GM04503 (cell line): ENCODE measurements around the gene B3GNT7.
"Not testable (repeated sequence)": the region's sequence is repeated elsewhere in the genome, so short reads cannot be mapped to it uniquely, and the experiment has no call there.

Experiments
- DNase-seq: peaks from one replicate; pipeline ENCODE4 v3.0.0-alpha.2; 2012; ENCODE audit warnings: low read depth

The B3GNT7 gene

DNA sequence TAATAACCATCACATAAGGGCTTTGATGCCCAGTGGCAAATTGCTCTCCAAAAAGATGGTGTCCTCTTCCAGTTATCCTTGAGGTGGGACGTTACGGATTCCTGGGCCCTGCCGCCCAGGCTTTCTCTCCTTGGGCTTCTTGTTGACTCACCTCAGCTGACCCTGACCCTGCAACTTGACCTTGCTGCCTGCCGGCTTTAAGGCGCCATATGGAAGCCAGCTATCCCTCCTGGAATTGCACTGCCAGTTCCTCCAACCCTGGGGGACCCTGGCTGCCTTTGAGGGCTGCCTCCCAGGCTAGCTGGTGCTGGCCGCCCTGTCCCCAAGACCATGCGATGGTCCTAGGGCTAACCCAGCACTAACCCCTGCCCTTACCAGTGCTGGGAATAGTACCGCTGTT lies 28.3 kb upstream of the B3GNT7 start:
- DNase-seq, result no peak

DNA sequence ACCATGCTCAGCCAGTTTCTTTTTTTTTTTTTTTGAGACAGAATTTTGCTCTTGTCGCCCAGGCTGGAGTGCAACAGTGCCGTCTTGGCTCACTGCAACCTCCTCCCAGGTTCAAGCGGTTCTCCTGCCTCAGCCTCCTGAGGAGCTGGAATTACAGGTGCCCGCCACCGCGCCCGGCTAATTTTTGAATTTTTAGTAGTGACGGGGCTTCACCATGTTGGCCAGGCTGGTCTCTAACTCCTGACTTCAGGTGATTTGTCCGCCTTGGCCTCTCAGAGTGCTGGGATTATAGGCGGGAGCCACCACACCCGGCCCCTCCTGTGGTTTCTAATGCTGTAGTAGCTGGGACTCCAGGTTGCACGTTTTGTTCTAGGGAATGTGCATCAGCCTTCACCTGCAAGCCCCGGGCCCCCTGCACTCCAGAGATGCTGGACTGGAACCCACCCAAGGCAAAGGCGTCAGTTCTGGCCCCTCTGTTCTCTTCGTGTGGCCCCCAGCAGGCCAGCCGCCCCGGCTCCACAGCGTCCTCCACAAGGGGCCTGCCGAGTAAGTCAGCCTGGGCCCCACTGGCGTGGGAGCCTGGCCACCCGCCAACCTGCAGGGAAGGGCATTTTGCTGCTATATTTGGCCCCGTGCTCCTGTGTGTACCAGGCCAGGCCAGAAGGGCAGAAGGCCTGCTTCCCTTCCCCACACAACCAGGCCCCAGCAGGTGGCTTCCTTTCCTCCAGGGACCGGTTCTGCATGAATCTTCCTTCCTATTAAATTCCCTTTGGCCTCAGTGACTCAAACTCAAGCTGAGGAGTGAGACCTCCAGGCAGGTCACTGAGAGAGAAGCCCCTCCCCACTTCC lies 25.7 kb upstream of the B3GNT7 start:
- DNase-seq, result no peak

DNA sequence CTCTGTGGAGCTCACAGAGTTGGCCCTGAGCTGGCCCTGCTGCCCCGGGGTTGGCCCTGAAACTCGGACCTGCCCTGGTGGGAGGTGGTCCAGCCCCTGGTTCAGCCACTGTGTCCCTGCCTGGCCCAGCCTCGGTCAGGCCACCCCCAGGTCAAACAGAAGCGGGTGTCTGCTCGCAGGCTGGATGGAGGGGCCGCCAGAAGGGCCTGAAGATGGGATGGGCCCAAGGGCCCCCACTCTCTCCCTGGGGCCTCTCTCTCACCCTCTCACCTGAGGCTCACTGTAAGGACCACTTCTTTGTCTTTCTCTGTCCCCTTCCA lies 25.1 kb upstream of the B3GNT7 start:
- no peak for DNase-seq

GRCh38 chr2:231370749-231371429 lies 24.6 kb upstream of the B3GNT7 start:
- no peak for DNase-seq

GRCh38 chr2:231371430-231372054 lies 24.0 kb upstream of the B3GNT7 start:
- no peak for DNase-seq

DNA sequence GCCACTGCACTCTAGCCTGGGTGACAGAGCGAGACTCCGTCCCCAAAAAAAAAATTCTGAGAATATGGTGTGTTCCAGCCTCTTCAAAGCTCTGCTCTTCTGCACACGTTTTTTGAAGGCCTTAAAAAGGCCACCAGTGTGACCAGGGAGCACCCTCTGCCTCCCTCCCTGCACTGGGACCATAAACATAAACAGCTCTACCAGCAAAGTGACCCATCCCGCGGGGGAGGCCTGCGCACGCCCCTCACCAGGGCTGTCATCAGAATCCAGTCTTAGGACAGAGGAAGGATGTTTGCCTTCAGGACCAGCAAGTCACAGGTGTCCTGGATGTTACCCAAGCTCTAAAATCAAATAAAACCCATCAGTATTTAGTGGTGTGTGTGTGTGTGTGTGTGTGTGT lies 23.2 kb upstream of the B3GNT7 start:
- no peak for DNase-seq

- no peak for DNase-seq
Observed at GRCh38 chr2:231373184-231373583, 22.3 kb upstream of the B3GNT7 start.

DNA sequence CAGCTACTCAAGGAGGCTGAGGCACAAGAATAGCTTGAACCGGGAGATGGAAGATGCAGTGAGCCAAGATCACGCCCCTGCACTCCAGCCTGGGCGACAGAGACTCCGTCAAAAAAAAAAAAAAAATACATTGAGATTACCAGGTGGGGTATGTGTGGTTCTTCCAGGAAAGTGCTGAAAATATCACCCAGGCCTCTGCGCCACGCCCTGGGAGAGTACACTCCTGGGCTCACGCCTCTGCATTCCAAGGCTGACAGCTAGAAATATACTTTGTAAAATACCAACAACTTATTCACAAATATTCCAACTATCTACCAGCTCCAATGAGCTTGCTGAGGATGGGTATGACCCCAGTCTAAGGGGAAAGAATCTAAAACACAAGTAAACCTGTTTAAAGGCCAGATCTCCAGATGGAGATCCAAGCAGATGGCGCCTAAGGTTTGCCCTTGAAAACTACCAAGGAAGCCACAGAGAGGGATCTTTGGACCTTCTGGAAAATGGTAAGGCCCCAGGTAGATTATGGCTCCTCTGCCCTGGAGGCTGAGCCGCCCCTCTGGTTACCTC lies 21.6 kb upstream of the B3GNT7 start:
- no peak for DNase-seq

- no peak for DNase-seq
Observed at GRCh38 chr2:231374771-231375170, 20.7 kb upstream of the B3GNT7 start.

GRCh38 chr2:231375994-231376615 lies 19.4 kb upstream of the B3GNT7 start:
- DNase-seq, result not testable (repeated sequence)

DNA sequence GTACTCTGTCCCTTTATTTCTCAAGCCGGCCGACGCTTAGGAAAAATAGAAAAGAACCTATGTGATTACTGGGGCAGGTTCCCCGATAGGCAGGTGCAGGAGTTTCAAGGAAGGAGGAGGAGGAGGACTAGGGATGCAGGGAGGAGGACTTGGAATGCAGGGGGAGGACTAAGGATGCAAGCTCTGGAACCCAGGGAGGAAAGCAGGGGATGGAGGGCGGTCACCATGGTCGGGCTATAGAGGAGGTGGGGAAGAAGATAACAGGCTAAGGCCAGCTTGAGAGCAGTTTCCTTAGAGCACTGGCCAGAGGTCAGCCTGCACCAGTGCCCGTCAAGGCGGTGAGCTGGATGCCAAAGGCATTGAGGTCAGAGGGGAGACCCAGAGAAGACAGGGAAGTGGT lies 18.7 kb upstream of the B3GNT7 start:
- no peak for DNase-seq

GRCh38 chr2:231378026-231378722 lies 17.3 kb upstream of the B3GNT7 start:
- no peak for DNase-seq

DNA sequence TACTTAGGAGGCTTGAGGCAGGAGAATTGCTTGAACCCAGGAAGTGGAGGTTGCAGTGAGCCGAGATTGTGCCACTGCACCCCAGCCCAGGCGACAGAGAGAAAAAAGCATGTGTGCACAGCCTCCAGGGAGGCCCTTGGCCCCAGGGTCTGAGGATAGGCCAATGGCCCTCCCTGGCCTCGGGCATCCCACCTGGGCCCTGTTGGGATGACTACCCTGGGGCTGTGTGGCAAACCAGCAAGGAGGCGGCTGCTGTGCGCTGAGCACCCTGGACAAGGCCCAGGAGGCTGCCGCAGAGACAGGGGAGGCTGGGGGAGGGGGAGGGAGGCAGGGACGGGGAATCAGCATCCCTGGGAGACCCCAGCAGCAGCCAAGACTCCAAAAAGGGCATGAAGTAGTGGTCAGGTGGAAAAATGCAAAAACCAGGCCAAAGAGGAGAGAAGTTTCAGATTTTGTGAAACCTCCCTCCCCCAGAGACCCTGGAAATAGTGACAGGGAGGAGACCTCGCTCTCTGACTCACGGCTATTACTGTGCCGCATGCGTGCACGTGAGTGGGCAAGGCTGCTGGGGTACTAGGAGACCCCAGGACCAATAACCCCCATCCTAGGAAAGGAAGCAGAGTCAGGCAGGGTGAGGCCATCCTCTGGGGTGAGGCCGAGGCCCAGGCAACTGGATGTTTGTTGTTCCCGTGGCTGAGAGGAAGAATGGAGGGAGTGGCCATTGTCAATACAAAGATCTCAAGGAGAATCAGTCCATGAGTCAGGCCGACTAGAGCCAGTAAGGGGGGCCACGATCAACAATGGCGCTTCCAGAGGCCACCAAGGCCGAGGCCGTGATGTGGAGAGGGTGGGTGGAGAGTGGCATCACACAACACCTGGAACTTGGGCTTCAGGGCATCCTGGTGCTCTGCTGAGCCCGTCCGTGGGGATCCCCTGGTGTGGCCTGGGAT lies 16.0 kb upstream of the B3GNT7 start:
- no peak for DNase-seq

GRCh38 chr2:231380307-231380706 lies 15.2 kb upstream of the B3GNT7 start:
- DNase-seq, result no peak

- DNase-seq, result no peak
Observed at GRCh38 chr2:231380991-231381847, 14.3 kb upstream of the B3GNT7 start.

GRCh38 chr2:231382116-231382515 lies 13.4 kb upstream of the B3GNT7 start:
- DNase-seq, result no peak

GRCh38 chr2:231383416-231384108 lies 11.9 kb upstream of the B3GNT7 start:
- no peak for DNase-seq

GRCh38 chr2:231384109-231384435 lies 11.4 kb upstream of the B3GNT7 start:
- DNase-seq, result no peak

DNA sequence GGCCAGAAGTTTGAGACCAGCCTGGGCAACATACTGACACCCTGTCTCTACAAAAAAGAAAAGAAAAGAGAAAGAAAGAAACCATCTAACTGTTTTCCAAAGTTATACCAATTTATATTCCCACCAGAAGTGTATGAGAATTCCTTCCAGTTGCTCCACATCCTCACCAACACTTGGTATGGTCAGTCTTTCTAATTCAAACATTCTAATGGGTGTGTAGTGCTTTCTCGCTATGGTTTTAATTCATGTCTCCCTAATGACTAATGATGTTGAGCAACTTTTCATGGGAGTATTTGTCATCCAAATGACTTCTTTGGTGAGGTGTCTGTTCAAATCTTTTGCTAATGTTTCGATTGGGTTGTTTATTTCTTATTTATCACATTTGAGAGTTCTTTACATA lies 10.5 kb upstream of the B3GNT7 start:
- DNase-seq, result no peak
